K562 (cell line): ENCODE measurements around the gene PPM1D. TPM values are rescaled to one million over a fixed set of nuclear protein-coding genes. Genes with fewer than 3 reads are reported as not detected.
A peak's percentile ranks its signal among the peaks of the same experiment; 100 is the strongest.

Experiments
- CHD1 ChIP-seq: fragments of 200-600 bp; sonication (generic); IDR thresholded peaks from one replicate; pipeline ENCODE4 v1.6.1; 2012; ENCODE audit warnings: mild to moderate bottlenecking, moderate library complexity, low read length, inconsistent platforms
- MYNN ChIP-seq, 2 experiments: sonication (generic); formaldehyde crosslinking in 1 of 2; IDR thresholded peaks; 2 replicates each; pipeline versions ENCODE4 v1.5.0 to v1.6.1; 2016 to 2020; ENCODE audit warnings: antibody characterized with exemption in 1 of 2, missing genetic modification reagents in 1 of 2
- NCOA2 ChIP-seq, 2 experiments: fragments of 450-650 bp; IDR thresholded peaks; 2 replicates each; pipeline ENCODE4 v1.6.1; 2018; ENCODE audit warnings: mild to moderate bottlenecking in 2 of 2, moderate library complexity in 1 of 2; ENCODE audit not compliant: partially characterized antibody in 2 of 2
- ZFP36 ChIP-seq: fragments of 150-350 bp; IDR thresholded peaks from 2 replicates; pipeline ENCODE4 v1.6.1; 2018; ENCODE audit warnings: low read length, low read depth; ENCODE audit not compliant: partially characterized antibody
- polyA plus RNA-seq, 8 experiments: library from polyadenylated mRNA; depleted of rRNA in 4 of 8; stranded (reverse) in 5 of 8; unstranded in 3 of 8; fragments of >200 nt; fragmentation: Nextera tagmentation in 2 of 8; fragmentation: Illumina TruSeq in 1 of 8; extraction: Ambion mirVana in 2 of 8; extraction: Trizol in 1 of 8; gene quantifications; 2 replicates each; pipeline versions ENCODE4 v1.2.1 to v1.2.3, GENCODE V29; 2011 to 2014; ENCODE audit warnings: inconsistent platforms in 1 of 8, missing spikeins in 1 of 8
- total RNA-seq, 7 experiments: library from RNA; depleted of rRNA in 6 of 7; stranded (reverse); fragments of >200 nt in 6 of 7; fragmentation: Illumina TruSeq in 2 of 7; extraction: Trizol in 2 of 7; gene quantifications; 2 replicates each; pipeline versions ENCODE4 v1.2.1 to v1.2.3, GENCODE V29; 2011 to 2021; ENCODE audit warnings: low replicate concordance in 1 of 7
- TF ChIP-seq, protein P1 (sequence below): fragments of 250-450 bp; sonication (Bioruptor Pico); IDR thresholded peaks from 2 replicates; pipeline ENCODE4 v1.5.0; 2021; ENCODE audit warnings: mild to moderate bottlenecking, moderate library complexity

PPM1D gene
- total and polyA plus RNA-seq, 9 of the 15 experiments (the other 6 are each of a cell fraction or from before 2014, with no cell fraction given), result 2.1 to 19.0 (median 7.8) TPM

- TF ChIP-seq CHD1, result peak; percentile 40
- TF ChIP-seq ZFP36, result no peak
- TF ChIP-seq MYNN (IDR thresholded peaks at IDR 0.05), result no peak
- TF ChIP-seq MYNN (CRISPR knock-in tag; IDR thresholded peaks at IDR 0.05), result no peak
- no peak for TF ChIP-seq NCOA2 (IDR thresholded peaks at IDR 0.05; ENCODE audit: partially characterized antibody in 2 of 2)
- TF ChIP-seq, protein P1, sequence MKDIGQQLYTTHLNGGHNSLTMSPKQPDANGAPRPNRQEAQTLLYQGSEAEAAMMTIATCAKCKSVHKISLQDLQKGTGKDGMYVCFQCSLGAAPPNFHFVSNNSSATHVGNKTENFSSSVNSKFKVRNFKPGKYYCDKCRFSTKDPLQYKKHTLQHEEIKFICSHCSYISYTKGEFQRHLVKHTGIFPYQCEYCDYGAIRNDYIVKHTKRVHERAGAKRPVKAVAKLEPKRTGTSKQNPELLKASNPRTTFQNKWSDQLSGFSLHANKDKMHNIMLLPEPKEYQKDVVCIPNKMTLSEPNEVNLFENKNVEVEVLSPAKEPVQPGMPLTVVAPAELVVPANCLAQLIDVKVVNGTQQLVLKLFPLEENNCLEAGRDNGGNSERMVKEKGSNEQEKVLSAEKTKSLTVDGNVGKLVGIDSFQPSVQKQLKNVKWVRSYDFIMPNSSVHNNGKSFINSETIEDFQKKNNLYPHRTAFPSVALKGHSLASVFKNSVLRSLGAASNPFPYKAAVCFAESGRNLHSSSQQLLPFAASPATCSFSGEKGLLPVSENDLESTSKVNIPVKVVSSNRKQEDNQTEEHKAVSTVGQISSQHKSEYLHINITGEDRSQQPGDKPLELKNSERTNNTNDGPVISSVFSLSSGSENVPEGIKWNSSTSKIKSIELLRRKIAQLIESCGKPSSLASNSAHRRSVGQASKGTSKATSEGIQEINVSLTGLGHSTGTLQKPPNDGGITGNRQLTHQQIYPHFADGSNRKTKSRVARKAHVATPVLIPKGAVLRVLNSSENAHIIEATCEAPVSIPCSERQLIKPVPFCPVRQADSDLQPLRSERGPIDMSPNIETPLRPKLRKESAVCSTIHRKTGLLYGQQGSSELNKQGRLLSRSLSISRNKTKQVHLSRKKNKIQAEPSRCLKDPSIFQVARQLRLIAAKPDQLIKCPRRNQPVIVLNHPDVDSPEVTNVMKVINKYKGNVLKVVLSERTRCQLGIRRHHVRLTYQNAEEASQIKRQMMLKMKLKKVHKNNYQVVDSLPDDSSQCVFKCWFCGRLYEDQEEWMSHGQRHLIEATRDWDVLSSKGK (CRISPR knock-in tag), result no peak
Measured at GRCh38 chr17:60599220-60599619, 773 bp upstream of the PPM1D start (continued).
